PC-3 (cell line): ENCODE data around the gene TOP2A.

Experiments
- EZH2 ChIP-seq: fragments of 300-600 bp; sonication (generic); IDR thresholded peaks from one replicate; pipeline ENCODE4 v1.6.1; 2017; ENCODE audit warnings: antibody characterized with exemption, mild to moderate bottlenecking, low read length; ENCODE audit not compliant: unreplicated experiment
- TF ChIP-seq, protein P1 (sequence below): fragments of 300-600 bp; sonication (generic); conservative IDR thresholded peaks from 2 replicates; pipeline ENCODE4 v1.5.1; 2017; ENCODE audit warnings: antibody characterized with exemption, low read depth, mild to moderate bottlenecking, low read length

DNA sequence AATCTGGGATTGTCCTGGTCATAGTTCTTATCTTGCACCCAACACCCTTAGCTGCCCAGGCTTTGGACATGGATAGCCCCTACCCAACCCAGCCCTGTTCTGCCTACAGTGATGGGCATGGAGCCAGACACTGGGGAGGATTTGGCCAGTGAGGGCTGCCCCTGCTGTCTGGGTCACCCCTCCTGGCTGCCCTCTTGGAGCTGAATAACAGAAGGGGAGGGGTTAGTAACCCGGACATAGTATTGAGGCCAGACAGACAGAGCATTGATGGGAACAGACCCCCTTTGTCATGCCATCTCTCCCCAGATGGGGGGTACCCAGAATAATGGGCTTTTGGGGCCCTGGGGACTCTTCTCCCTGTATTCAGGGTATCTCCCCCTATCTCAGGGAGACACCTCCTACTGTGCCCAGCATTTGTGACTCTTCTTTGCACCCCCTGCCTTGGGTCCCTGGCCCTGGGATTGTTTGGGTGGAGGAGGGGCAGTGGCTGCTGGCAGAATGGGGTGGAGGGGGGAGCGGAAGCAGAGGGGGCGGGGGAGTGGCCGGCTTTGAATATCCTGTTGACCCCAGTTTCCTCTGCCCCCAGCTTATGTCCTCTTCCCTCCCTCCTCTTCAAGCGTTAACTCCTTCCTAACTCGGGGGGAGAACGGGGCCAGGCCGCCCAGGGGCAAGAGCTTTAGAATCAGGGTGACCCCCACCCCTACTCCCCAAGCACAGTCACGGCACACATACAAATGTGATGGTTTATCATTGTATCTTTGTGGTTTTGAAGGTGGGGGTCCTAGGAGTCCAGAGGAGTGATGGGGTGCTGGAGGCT lies 70.2 kb downstream of the TOP2A start:
- TF ChIP-seq, protein P1, sequence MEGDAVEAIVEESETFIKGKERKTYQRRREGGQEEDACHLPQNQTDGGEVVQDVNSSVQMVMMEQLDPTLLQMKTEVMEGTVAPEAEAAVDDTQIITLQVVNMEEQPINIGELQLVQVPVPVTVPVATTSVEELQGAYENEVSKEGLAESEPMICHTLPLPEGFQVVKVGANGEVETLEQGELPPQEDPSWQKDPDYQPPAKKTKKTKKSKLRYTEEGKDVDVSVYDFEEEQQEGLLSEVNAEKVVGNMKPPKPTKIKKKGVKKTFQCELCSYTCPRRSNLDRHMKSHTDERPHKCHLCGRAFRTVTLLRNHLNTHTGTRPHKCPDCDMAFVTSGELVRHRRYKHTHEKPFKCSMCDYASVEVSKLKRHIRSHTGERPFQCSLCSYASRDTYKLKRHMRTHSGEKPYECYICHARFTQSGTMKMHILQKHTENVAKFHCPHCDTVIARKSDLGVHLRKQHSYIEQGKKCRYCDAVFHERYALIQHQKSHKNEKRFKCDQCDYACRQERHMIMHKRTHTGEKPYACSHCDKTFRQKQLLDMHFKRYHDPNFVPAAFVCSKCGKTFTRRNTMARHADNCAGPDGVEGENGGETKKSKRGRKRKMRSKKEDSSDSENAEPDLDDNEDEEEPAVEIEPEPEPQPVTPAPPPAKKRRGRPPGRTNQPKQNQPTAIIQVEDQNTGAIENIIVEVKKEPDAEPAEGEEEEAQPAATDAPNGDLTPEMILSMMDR = no peak
- no peak for TF ChIP-seq EZH2
